HEK293 (cell line): ENCODE data around the gene LHB.

Experiments used
- BCL11A ChIP-seq: fragments of 450-650 bp; formaldehyde crosslinking; IDR thresholded peaks from 2 replicates; pipeline ENCODE4 v1.5.1; 2016; ENCODE audit warnings: low read depth, missing biosample characterization, missing genetic modification characterization
- KLF16 ChIP-seq: fragments of 450-650 bp; formaldehyde crosslinking; IDR thresholded peaks from 2 replicates; pipeline ENCODE4 v1.5.1; 2017; ENCODE audit warnings: missing biosample characterization, missing genetic modification characterization
- MYNN ChIP-seq: fragments of 450-650 bp; formaldehyde crosslinking; IDR thresholded peaks from 2 replicates; pipeline ENCODE4 v1.5.1; 2016; ENCODE audit warnings: missing biosample characterization, missing genetic modification characterization, borderline replicate concordance
- SALL2 ChIP-seq: fragments of 450-650 bp; formaldehyde crosslinking; IDR thresholded peaks from 2 replicates; pipeline ENCODE4 v1.5.0; 2017; ENCODE audit warnings: missing biosample characterization, mild to moderate bottlenecking, missing genetic modification characterization, borderline replicate concordance
- ZNF24 ChIP-seq: fragments of 450-650 bp; formaldehyde crosslinking; IDR thresholded peaks from 2 replicates; pipeline ENCODE4 v1.5.1; 2016; ENCODE audit warnings: missing biosample characterization, missing genetic modification characterization
- ZNF311 ChIP-seq: fragments of 450-650 bp; formaldehyde crosslinking; IDR thresholded peaks from 2 replicates; pipeline ENCODE4 v1.5.1; 2017; ENCODE audit warnings: missing biosample characterization, missing genetic modification characterization, borderline replicate concordance
- ZNF48 ChIP-seq: fragments of 450-650 bp; formaldehyde crosslinking; IDR thresholded peaks from 2 replicates; pipeline ENCODE4 v1.5.1; 2016; ENCODE audit warnings: missing biosample characterization, missing genetic modification characterization
- ZNF768 ChIP-seq: fragments of 450-650 bp; formaldehyde crosslinking; IDR thresholded peaks from 2 replicates; pipeline ENCODE4 v1.5.1; 2018; ENCODE audit warnings: missing biosample characterization, mild to moderate bottlenecking, missing genetic modification characterization
- TF ChIP-seq, protein P1 (sequence below): fragments of 450-650 bp; formaldehyde crosslinking; IDR thresholded peaks from 2 replicates; pipeline ENCODE4 v1.5.1; 2016; ENCODE audit warnings: missing biosample characterization, missing genetic modification characterization
- TF ChIP-seq, protein P2 (sequence below): fragments of 450-650 bp; formaldehyde crosslinking; IDR thresholded peaks from 2 replicates; pipeline ENCODE4 v1.5.1; 2016; ENCODE audit warnings: missing biosample characterization, missing genetic modification characterization
- TF ChIP-seq, protein P3 (sequence below): fragments of 450-650 bp; formaldehyde crosslinking; IDR thresholded peaks from 2 replicates; pipeline ENCODE4 v1.5.1; 2016; ENCODE audit warnings: missing biosample characterization, missing genetic modification characterization
- TF ChIP-seq, protein P4 (sequence below): fragments of 450-650 bp; formaldehyde crosslinking; IDR thresholded peaks from 2 replicates; pipeline ENCODE4 v1.5.1; 2016; ENCODE audit warnings: missing biosample characterization, missing genetic modification characterization
- TF ChIP-seq, protein P5 (sequence below): fragments of 450-650 bp; formaldehyde crosslinking; IDR thresholded peaks from 2 replicates; pipeline ENCODE4 v1.5.1; 2016; ENCODE audit warnings: missing biosample characterization, missing genetic modification characterization, low read depth

DNA sequence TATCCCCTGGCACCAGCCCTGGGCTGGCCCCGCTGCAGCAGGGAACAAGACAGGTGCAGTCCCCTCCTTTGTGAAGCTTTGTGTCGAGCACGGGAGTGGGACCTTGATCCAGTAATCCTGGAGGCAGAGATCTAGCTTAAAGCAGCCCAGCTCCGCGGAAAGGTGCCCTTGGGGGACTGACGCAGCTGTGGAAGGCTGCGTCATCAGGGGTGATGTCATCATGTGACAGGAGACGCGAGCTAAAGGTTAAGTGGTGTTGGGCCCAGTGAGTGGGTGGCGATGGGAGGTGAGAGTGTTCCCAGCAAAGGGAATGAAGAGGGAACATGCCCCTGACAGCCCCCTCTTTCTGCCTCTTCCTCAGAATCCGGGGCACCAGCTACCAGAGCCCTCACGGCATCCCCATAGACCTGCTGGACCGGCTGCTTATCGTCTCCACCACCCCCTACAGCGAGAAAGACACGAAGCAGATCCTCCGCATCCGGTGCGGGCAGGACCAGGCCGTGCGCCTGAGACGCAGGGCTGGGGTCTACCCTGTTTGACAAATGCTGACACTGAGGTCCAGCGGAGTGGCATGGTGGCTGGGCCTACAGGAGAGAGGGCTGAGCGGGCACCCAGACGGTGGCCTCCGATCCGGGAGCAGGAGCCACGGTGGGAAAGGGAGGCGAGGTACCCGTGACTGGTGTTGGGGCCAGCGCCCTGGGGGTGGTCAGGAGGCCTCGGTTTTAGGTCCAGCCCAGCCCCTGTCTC, 2.6 kb downstream of the LHB start:
- TF ChIP-seq MYNN (tag by site-specific recombination) (no peak), ZNF24 (no peak), SALL2 (tag by site-specific recombination) (no peak), KLF16 (tag by site-specific recombination) (no peak), BCL11A (tag by site-specific recombination) (no peak), ZNF768 (tag by site-specific recombination) (no peak), ZNF311 (tag by site-specific recombination) (no peak), ZNF48 (no peak)
- TF ChIP-seq, protein P1, sequence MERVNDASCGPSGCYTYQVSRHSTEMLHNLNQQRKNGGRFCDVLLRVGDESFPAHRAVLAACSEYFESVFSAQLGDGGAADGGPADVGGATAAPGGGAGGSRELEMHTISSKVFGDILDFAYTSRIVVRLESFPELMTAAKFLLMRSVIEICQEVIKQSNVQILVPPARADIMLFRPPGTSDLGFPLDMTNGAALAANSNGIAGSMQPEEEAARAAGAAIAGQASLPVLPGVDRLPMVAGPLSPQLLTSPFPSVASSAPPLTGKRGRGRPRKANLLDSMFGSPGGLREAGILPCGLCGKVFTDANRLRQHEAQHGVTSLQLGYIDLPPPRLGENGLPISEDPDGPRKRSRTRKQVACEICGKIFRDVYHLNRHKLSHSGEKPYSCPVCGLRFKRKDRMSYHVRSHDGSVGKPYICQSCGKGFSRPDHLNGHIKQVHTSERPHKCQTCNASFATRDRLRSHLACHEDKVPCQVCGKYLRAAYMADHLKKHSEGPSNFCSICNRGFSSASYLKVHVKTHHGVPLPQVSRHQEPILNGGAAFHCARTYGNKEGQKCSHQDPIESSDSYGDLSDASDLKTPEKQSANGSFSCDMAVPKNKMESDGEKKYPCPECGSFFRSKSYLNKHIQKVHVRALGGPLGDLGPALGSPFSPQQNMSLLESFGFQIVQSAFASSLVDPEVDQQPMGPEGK = no peak
- TF ChIP-seq, protein P2, sequence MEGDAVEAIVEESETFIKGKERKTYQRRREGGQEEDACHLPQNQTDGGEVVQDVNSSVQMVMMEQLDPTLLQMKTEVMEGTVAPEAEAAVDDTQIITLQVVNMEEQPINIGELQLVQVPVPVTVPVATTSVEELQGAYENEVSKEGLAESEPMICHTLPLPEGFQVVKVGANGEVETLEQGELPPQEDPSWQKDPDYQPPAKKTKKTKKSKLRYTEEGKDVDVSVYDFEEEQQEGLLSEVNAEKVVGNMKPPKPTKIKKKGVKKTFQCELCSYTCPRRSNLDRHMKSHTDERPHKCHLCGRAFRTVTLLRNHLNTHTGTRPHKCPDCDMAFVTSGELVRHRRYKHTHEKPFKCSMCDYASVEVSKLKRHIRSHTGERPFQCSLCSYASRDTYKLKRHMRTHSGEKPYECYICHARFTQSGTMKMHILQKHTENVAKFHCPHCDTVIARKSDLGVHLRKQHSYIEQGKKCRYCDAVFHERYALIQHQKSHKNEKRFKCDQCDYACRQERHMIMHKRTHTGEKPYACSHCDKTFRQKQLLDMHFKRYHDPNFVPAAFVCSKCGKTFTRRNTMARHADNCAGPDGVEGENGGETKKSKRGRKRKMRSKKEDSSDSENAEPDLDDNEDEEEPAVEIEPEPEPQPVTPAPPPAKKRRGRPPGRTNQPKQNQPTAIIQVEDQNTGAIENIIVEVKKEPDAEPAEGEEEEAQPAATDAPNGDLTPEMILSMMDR = no peak
- TF ChIP-seq, protein P3, sequence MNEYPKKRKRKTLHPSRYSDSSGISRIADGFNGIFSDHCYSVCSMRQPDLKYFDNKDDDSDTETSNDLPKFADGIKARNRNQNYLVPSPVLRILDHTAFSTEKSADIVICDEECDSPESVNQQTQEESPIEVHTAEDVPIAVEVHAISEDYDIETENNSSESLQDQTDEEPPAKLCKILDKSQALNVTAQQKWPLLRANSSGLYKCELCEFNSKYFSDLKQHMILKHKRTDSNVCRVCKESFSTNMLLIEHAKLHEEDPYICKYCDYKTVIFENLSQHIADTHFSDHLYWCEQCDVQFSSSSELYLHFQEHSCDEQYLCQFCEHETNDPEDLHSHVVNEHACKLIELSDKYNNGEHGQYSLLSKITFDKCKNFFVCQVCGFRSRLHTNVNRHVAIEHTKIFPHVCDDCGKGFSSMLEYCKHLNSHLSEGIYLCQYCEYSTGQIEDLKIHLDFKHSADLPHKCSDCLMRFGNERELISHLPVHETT (tag by site-specific recombination) = no peak
- TF ChIP-seq, protein P4, sequence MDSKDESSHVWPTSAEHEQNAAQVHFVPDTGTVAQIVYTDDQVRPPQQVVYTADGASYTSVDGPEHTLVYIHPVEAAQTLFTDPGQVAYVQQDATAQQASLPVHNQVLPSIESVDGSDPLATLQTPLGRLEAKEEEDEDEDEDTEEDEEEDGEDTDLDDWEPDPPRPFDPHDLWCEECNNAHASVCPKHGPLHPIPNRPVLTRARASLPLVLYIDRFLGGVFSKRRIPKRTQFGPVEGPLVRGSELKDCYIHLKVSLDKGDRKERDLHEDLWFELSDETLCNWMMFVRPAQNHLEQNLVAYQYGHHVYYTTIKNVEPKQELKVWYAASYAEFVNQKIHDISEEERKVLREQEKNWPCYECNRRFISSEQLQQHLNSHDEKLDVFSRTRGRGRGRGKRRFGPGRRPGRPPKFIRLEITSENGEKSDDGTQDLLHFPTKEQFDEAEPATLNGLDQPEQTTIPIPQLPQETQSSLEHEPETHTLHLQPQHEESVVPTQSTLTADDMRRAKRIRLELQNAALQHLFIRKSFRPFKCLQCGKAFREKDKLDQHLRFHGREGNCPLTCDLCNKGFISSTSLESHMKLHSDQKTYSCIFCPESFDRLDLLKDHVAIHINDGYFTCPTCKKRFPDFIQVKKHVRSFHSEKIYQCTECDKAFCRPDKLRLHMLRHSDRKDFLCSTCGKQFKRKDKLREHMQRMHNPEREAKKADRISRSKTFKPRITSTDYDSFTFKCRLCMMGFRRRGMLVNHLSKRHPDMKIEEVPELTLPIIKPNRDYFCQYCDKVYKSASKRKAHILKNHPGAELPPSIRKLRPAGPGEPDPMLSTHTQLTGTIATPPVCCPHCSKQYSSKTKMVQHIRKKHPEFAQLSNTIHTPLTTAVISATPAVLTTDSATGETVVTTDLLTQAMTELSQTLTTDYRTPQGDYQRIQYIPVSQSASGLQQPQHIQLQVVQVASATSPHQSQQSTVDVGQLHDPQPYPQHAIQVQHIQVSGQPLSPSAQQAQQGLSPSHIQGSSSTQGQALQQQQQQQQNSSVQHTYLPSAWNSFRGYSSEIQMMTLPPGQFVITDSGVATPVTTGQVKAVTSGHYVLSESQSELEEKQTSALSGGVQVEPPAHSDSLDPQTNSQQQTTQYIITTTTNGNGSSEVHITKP (tag by site-specific recombination) = no peak
- TF ChIP-seq, protein P5, sequence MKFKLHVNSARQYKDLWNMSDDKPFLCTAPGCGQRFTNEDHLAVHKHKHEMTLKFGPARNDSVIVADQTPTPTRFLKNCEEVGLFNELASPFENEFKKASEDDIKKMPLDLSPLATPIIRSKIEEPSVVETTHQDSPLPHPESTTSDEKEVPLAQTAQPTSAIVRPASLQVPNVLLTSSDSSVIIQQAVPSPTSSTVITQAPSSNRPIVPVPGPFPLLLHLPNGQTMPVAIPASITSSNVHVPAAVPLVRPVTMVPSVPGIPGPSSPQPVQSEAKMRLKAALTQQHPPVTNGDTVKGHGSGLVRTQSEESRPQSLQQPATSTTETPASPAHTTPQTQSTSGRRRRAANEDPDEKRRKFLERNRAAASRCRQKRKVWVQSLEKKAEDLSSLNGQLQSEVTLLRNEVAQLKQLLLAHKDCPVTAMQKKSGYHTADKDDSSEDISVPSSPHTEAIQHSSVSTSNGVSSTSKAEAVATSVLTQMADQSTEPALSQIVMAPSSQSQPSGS = peak; percentile 75
